Esophagus muscularis mucosa (tissue), 4 donors: ENCODE measurements around the gene CHML. TPM values are rescaled to one million over a fixed set of nuclear protein-coding genes. Genes with fewer than 3 reads are reported as not detected.
A peak's percentile ranks its signal among the peaks of the same experiment; 100 is the strongest.

Experiments used
- DNase-seq: peaks from one replicate; pipeline ENCODE4 v3.0.0-alpha.2; 2017; ENCODE audit errors: extremely low spot score
- H3K27ac ChIP-seq, 4 donors: fragments of 200-600 bp; sonication (generic); replicated peaks in 1 of 4; 1 replicate in 3 of 4; 2 replicates in 1 of 4; pipeline ENCODE4 v1.5.1; 2016 to 2019; ENCODE audit warnings: mild to moderate bottlenecking in 1 of 4
- H3K27me3 ChIP-seq, 4 donors: fragments of 200-600 bp; sonication (generic); one replicate each; pipeline versions ENCODE4 v1.5.1 to v1.6.0; 2016 to 2019
- H3K36me3 ChIP-seq, 4 donors: fragments of 200-600 bp; sonication (generic); one replicate each; pipeline ENCODE4 v1.5.1; 2016 to 2019
- H3K4me1 ChIP-seq, 4 donors: fragments of 200-600 bp; sonication (generic); one replicate each; pipeline ENCODE4 v1.5.1; 2016 to 2019
- H3K4me3 ChIP-seq, 4 donors: fragments of 200-600 bp; sonication (generic); 1 replicate in 2 of 4; 2 replicates in 2 of 4; pipeline ENCODE4 v1.5.1; 2016 to 2019; ENCODE audit warnings: mild to moderate bottlenecking in 4 of 4, moderate library complexity in 1 of 4
- H3K9me3 ChIP-seq, 4 donors: fragments of 200-600 bp; sonication (generic); 1 replicate in 3 of 4; 2 replicates in 1 of 4; pipeline ENCODE4 v1.5.1; 2016 to 2019
- EP300 ChIP-seq: sonication (generic); formaldehyde crosslinking; IDR thresholded peaks from one replicate; pipeline ENCODE4 v1.6.1; 2017; ENCODE audit warnings: antibody characterized with exemption
- POLR2A ChIP-seq: fragments of 450-650 bp; IDR thresholded peaks from one replicate; pipeline ENCODE4 v1.6.1; 2017; ENCODE audit warnings: antibody characterized with exemption, moderate library complexity, mild to moderate bottlenecking, low read depth
- POLR2AphosphoS5 ChIP-seq, 2 donors: sonication (generic); formaldehyde crosslinking; IDR thresholded peaks; one replicate each; pipeline ENCODE4 v1.6.1; 2017; ENCODE audit warnings: antibody characterized with exemption in 2 of 2
- WGBS: methylation state at CpG from one replicate; pipeline ENCODE4 v1.1.5; 2018; 5-methylcytosine and 5-hydroxymethylcytosine counted together
- intact Hi-C: fragments of 100-400 bp; cut with DNase I; formaldehyde crosslinking; loops from one replicate; pipeline ENCODE4 v1.15.1; 2023
- total RNA-seq, 4 donors: library from RNA; depleted of rRNA; stranded (reverse); fragments of >200 nt; gene quantifications; one replicate each; pipeline versions ENCODE4 v1.1.0 to v1.2.1, GENCODE V29; 2016
- TF ChIP-seq, protein P1 (sequence below), 3 experiments: fragments of 200-600 bp in 2 of 3; fragments of 450-650 bp in 1 of 3; sonication (generic) in 2 of 3; IDR thresholded peaks; one replicate each; pipeline ENCODE4 v1.5.1; 2017 to 2019; ENCODE audit warnings: antibody characterized with exemption in 3 of 3, mild to moderate bottlenecking in 2 of 3, moderate library complexity in 1 of 3

The CHML gene
- total RNA-seq, 4 donors from 2014 or later, result 4.6 to 8.2 (median 5.0) TPM

DNA sequence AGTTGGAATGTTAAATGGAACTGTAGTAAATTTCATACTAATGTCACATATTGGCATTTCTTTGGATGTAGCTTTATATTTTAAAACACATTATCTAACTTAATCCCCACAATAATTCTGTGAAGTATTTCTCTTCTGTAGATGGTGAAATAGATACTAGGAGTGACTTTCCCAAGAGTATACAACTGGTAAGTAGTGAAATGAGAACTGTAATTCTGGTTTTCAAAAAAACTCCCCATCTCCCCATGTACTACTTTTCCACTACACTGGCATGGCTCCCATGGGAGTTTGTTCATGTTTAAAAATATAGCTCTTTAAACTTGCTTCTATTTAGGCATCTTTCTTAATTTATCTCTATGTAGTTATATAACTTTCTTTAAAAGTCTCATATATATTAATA, 10.2 kb downstream of the CHML start:
- no peaks in the 10 kb centered on the region for H3K4me1 ChIP-seq
- H3K9me3 ChIP-seq, result no peaks in the 10 kb centered on the region
- H3K36me3 ChIP-seq, result peaks cover 0 to 5% (median 0%) of the 10 kb centered on the region in 4 donors
- H3K27ac ChIP-seq, result no peak overlapping the region
- no peaks in the 10 kb centered on the region for H3K27me3 ChIP-seq
- no peak for TF ChIP-seq EP300
- TF ChIP-seq, protein P1, sequence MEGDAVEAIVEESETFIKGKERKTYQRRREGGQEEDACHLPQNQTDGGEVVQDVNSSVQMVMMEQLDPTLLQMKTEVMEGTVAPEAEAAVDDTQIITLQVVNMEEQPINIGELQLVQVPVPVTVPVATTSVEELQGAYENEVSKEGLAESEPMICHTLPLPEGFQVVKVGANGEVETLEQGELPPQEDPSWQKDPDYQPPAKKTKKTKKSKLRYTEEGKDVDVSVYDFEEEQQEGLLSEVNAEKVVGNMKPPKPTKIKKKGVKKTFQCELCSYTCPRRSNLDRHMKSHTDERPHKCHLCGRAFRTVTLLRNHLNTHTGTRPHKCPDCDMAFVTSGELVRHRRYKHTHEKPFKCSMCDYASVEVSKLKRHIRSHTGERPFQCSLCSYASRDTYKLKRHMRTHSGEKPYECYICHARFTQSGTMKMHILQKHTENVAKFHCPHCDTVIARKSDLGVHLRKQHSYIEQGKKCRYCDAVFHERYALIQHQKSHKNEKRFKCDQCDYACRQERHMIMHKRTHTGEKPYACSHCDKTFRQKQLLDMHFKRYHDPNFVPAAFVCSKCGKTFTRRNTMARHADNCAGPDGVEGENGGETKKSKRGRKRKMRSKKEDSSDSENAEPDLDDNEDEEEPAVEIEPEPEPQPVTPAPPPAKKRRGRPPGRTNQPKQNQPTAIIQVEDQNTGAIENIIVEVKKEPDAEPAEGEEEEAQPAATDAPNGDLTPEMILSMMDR (IDR thresholded peaks at IDR 0.05), result no peak
- no peak for TF ChIP-seq POLR2A
- TF ChIP-seq POLR2AphosphoS5 (IDR thresholded peaks at IDR 0.05), result no peak
- no peak for DNase-seq
- H3K4me3 ChIP-seq, result no peak overlapping the region
- intact Hi-C loops, result no loop called here

DNA sequence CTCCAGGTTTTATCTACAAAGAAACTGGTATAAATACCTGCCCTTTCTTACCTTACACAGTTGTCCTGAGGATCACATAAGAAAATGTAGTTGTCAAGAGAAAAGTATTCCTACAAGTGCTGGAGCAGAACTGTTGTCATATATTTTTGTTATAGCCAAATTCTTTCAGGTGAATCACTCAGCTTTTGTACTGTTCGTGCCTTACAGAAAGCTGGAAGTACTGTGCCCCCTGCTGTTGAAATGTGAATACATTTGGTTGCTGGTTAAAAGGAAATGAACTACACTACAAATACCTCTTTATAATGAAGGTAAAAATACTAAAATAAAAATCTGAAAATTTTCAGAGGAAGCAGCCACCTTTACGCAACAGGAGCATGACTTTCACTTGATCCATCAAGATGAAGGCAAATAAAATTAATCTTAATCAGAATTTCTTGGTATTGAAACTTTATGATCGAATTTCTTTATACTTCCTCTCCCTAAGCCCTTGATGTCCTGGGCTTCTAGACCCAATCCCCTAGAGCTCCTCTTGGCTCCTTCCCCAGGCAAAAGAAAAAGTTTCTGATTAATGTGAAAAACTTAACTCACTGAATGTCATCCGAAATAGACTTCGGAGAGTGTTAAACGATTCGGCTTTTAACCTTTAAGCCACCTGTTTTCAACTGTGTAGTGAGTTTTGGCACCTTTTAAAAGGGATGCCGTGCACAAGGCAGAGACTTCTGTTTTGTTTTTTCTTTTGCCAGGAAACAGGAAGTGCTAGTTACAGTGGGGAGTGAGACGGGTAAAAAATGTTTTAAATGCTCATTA, 12.5 kb downstream of the CHML start:
- WGBS, result 51% methylated on average over 9 of the region's 9 CpGs
- no peak overlapping the region for H3K27ac ChIP-seq

DNA sequence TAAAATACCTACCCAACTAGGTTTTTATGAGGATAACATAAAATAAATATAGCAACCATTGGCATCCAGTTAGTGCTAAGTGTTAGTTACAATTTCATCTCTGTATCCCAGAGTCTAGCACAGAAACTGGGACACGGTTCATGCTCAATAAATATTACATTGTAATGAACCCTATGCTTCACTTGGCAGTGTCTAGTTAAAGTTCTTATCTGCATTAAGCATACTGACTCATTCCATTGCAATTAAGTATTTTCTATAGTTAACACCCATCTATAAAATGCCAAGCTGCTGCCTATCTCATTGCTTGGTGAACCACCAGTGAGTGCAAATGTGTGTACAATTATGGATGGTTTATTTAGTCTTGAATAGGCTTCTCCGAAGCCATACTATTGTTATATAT, 15.2 kb downstream of the CHML start:
- WGBS, result 82% methylated on average over 2 of the region's 2 CpGs
- no peaks in the 10 kb centered on the region for H3K9me3 ChIP-seq
- no peaks in the 10 kb centered on the region for H3K36me3 ChIP-seq
- TF ChIP-seq POLR2A (no peak), POLR2AphosphoS5 (IDR thresholded peaks at IDR 0.05) (no peak)
- no peak for DNase-seq
- no peak overlapping the region for H3K4me3 ChIP-seq
- intact Hi-C loops, result no loop called here
- H3K4me1 ChIP-seq, result no peaks in the 10 kb centered on the region
- H3K27me3 ChIP-seq, result no peaks in the 10 kb centered on the region
- no peak overlapping the region for H3K27ac ChIP-seq

More for the DNA sequence above, 12.5 kb downstream of the CHML start:
- DNase-seq, result no peak
- Histone ChIP-seq H3K9me3 (no peaks in the 10 kb centered on the region), H3K4me1 (no peaks in the 10 kb centered on the region), H3K4me3 (no peak overlapping the region), H3K36me3 (no peaks in the 10 kb centered on the region), H3K27me3 (no peaks in the 10 kb centered on the region)
- intact Hi-C loops, result no loop called here
- TF ChIP-seq POLR2A, result no peak
- no peak for TF ChIP-seq POLR2AphosphoS5 (IDR thresholded peaks at IDR 0.05)
- TF ChIP-seq EP300, result no peak
- TF ChIP-seq, protein P1 (IDR thresholded peaks at IDR 0.05), result peak in 2 of 3 experiments; percentile 22 to 42

DNA sequence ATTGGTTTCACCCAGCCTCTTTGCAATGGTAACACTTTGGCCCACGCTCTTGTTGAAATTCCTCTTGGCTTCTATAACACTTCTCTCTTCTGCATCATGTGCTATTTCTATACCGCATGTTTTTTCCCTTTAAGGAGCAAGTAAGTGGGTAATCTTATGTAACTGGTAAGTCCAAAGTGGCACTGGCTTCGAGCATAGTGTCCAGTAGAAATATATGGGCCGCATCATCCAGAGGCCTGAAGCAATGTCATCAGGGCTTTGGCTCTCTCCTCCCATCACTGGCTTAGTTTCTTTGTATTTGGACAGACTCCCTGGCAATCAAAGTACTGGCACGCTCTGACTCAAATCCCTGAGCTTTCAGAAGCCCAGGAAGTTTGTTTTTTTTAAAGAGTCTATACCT, 17.5 kb downstream of the CHML start:
- intact Hi-C loops, result no loop called here
- 83% methylated on average over 5 of the region's 5 CpGs for WGBS

DNA sequence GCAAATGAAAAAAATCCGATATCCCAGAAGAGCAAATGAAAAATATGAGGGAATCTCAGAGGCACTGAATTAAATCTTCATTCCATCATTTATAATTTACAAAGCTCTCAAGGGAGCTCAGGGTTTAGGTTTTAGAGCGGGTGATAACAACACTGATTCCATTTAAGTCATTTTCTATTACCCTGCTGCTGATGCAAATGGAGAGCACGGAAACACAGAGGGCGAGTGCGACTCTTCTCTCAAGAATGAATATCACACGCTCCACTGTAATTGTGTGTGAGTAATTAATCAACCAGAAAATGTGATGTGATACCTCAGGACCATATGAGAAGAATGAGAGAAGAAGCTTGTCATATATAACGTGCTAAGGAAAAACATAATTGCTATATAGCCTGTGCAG, 22.7 kb downstream of the CHML start:
- DNase-seq, result no peak
- H3K27me3 ChIP-seq, result peaks cover 0 to 6% (median 0%) of the 10 kb centered on the region in 4 donors
- H3K4me1 ChIP-seq, result no peaks in the 10 kb centered on the region
- no peak overlapping the region for H3K27ac ChIP-seq
- no peaks in the 10 kb centered on the region for H3K36me3 ChIP-seq
- WGBS, result 95% methylated on average over 7 of the region's 7 CpGs
- H3K9me3 ChIP-seq, result no peaks in the 10 kb centered on the region
- intact Hi-C loops, result loop anchor here (10.0 kb wide), 1 partner anchor 227 kb away; the partner anchor contains the start of gene EXO1
- TF ChIP-seq, protein P1 (IDR thresholded peaks at IDR 0.05), result no peak
- no peak for TF ChIP-seq POLR2A
- no peak for TF ChIP-seq EP300
- no peak for TF ChIP-seq POLR2AphosphoS5 (IDR thresholded peaks at IDR 0.05)
- no peak overlapping the region for H3K4me3 ChIP-seq

More for the DNA sequence above, 17.5 kb downstream of the CHML start:
- DNase-seq, result no peak
- Histone ChIP-seq H3K27me3 (no peaks in the 10 kb centered on the region), H3K4me3 (no peak overlapping the region), H3K9me3 (no peaks in the 10 kb centered on the region), H3K36me3 (no peaks in the 10 kb centered on the region), H3K27ac (no peak overlapping the region), H3K4me1 (no peaks in the 10 kb centered on the region)
- TF ChIP-seq POLR2AphosphoS5 (IDR thresholded peaks at IDR 0.05) (no peak), EP300 (no peak), POLR2A (no peak)
- TF ChIP-seq, protein P1 (IDR thresholded peaks at IDR 0.05), result no peak
